CD8-positive, alpha-beta memory T cell (primary cell): ENCODE results near the gene LRRC8D. TPM values are rescaled to one million over a fixed set of nuclear protein-coding genes. Genes with fewer than 3 reads are reported as not detected.
A peak's percentile ranks its signal among the peaks of the same experiment; 100 is the strongest.

Source experiments
- CTCF ChIA-PET: fragments of 350-600 bp; sonication (Branson Sonifier 250); formaldehyde crosslinking; loops from one replicate; lab custom pipeline; 2021; ENCODE audit warnings: antibody characterized with exemption; lab: Charles Lee
- POLR2A ChIA-PET: fragments of 350-600 bp; sonication (Branson Sonifier 250); formaldehyde crosslinking; loops from one replicate; lab custom pipeline; 2021; ENCODE audit warnings: antibody characterized with exemption; lab: Charles Lee
- DNase-seq, 5 donors: peaks; one replicate each; pipeline versions ENCODE4 v3.0.0 to v3.0.0-alpha.2; 2020 to 2022; ENCODE audit warnings: mixed read lengths in 1 of 5
- H3K27ac ChIP-seq: one replicate; pipeline ENCODE4 v1.7.0; 2013; ENCODE audit warnings: low read depth, mild to moderate bottlenecking, low read length, moderate library complexity
- H3K27me3 ChIP-seq: 2 replicates; pipeline ENCODE4 v1.7.0; 2013; ENCODE audit warnings: low read length, mild to moderate bottlenecking; ENCODE audit not compliant: insufficient read depth, poor library complexity, severe bottlenecking
- H3K36me3 ChIP-seq: 2 replicates; pipeline ENCODE4 v1.7.0; 2013; ENCODE audit warnings: mild to moderate bottlenecking, low read length, moderate library complexity; ENCODE audit not compliant: insufficient read depth
- H3K4me1 ChIP-seq: 2 replicates; pipeline ENCODE4 v1.7.0; 2013; ENCODE audit warnings: mild to moderate bottlenecking, low read length, moderate library complexity; ENCODE audit not compliant: insufficient read depth
- H3K4me3 ChIP-seq: 2 replicates; pipeline ENCODE4 v1.7.0; 2013; ENCODE audit warnings: mild to moderate bottlenecking, low read length
- H3K9me3 ChIP-seq: 2 replicates; pipeline ENCODE4 v1.7.0; 2013; ENCODE audit warnings: mild to moderate bottlenecking, low read length
- H3K27ac Mint-ChIP-seq, 8 donors: one replicate each; pipeline ENCODE4 v1.8.0; 2020 to 2021; ENCODE audit warnings: mixed read lengths in 8 of 8, mild to moderate bottlenecking in 6 of 8, inconsistent platforms in 3 of 8, moderate library complexity in 3 of 8
- H3K27me3 Mint-ChIP-seq, 2 donors: one replicate each; pipeline ENCODE4 v1.8.0; 2020 to 2021; ENCODE audit warnings: mixed read lengths in 2 of 2, mild to moderate bottlenecking in 1 of 2, moderate library complexity in 1 of 2
- H3K36me3 Mint-ChIP-seq, 3 donors: one replicate each; pipeline ENCODE4 v1.8.0; 2020 to 2021; ENCODE audit warnings: mixed read lengths in 3 of 3, inconsistent platforms in 1 of 3, mild to moderate bottlenecking in 1 of 3
- H3K4me1 Mint-ChIP-seq, 3 donors: one replicate each; pipeline ENCODE4 v1.8.0; 2020 to 2021; ENCODE audit warnings: mixed read lengths in 3 of 3, inconsistent platforms in 1 of 3, mild to moderate bottlenecking in 1 of 3
- H3K4me3 Mint-ChIP-seq, 7 donors: one replicate each; pipeline ENCODE4 v1.8.0; 2020 to 2021; ENCODE audit warnings: mixed read lengths in 7 of 7, mild to moderate bottlenecking in 6 of 7, moderate library complexity in 4 of 7, inconsistent platforms in 2 of 7
- H3K9me3 Mint-ChIP-seq, 5 donors: one replicate each; pipeline ENCODE4 v1.8.0; 2020 to 2022; ENCODE audit warnings: mixed read lengths in 5 of 5, mild to moderate bottlenecking in 3 of 5, moderate library complexity in 2 of 5, inconsistent platforms in 1 of 5
- polyA plus RNA-seq: library from polyadenylated mRNA; unstranded; fragments of 300-500 nt; fragmentation: Illumina TruSeq; gene quantifications from one replicate; pipeline ENCODE4 v1.2.3, GENCODE V29; 2021
- total RNA-seq, 2 experiments: library from RNA; stranded (reverse); gene quantifications; one replicate each; pipeline ENCODE4 v1.2.3, GENCODE V29; 2021

LRRC8D gene
- total and polyA plus RNA-seq, 3 experiments from 2014 or later, result 39.0 to 56.3 (median 41.9) TPM

DNA sequence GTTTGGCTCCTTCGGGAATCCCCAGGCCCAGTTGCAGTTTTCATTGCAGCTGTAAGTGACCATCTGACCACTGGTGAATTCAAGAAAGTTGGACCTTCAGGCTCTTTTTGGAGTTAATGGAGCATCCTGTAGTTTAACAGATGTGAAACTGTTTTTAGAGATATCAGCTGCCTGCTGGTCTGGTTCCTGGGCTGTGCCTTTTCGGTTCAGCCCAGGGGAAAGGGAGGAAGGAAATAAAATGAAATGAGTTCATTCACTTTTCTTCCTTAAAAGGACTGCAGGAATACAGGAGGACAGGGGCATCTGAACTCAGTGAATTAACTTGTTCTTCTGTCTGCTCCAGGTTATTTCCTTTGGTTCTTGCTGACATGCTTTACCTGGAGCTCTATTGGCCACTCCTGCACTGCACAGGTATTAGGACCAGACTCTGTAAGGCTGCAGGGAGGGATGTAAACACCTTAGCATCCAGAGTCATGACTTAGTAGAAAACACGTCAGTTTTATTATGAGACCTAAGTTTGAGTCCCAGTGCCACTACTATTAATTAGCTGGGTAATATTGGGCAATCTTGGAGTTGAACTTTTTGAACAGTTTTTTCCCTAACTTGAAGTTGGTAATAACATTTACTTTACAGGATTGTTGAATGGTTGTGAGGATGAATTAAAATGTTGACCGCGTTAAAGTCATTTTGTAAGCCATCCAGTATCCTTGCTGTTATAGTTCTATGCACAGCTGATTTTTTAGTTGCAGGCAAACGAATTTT lies 83.6 kb downstream of the LRRC8D start:
- POLR2A ChIA-PET, result no interaction called here
- CTCF ChIA-PET, result no interaction called here
- peak overlapping the region; percentile 68 for H3K27ac ChIP-seq

DNA sequence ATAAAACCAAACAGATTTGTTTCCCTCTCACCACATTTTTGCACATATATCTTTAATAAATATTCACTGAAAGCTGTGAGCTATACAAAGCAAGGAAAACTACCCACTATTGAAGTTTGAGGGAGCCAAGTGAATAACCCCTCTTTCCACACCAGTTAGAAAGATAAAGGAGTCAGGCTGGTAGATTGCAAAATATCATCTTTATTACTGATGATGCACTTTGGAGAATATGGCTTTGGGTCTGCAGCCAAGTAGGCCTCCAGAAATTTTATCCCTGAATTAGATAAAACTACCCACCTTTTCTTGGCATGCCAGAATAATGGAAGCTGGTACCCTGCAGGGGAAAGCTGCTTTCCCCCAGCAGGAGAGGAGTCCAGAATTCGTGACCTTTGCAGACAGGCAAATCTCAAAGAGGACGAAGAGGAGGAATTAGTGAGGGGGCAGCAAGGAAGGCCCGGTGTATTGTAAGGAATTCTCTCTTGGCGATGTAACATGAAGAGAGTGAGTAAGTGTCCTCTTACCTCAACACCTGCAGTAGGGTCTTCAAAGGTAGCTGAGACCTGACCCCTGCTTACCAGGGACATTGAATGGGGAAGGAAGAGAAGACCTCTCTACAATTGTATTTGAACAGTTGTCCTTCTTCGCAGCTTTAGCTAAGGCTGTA lies 84.7 kb downstream of the LRRC8D start:
- Mint-ChIP-seq H3K36me3 (peaks cover 0 to 30% (median 4%) of the 10 kb centered on the region in 3 donors), H3K27me3 (no peaks in the 10 kb centered on the region)

More for the DNA sequence above, 83.6 kb downstream of the LRRC8D start:
- H3K9me3 Mint-ChIP-seq, result no peaks in the 10 kb centered on the region
- H3K9me3 ChIP-seq, result no peaks in the 10 kb centered on the region
- no peak overlapping the region for H3K4me3 Mint-ChIP-seq
- H3K27me3 ChIP-seq, result no peaks in the 10 kb centered on the region
- H3K4me3 ChIP-seq, result no peak overlapping the region
- H3K27me3 Mint-ChIP-seq, result no peaks in the 10 kb centered on the region
- peaks cover 0 to 29% (median 6%) of the 10 kb centered on the region in 3 donors for H3K36me3 Mint-ChIP-seq
- peaks cover 38 to 78% (median 68%) of the 10 kb centered on the region in 3 donors for H3K4me1 Mint-ChIP-seq
- H3K27ac Mint-ChIP-seq, result peak overlapping the region in 2 of 8 donors; percentile 37 to 84
- no peaks in the 10 kb centered on the region for H3K36me3 ChIP-seq
- H3K4me1 ChIP-seq, result peaks cover 8% of the 10 kb centered on the region
- no peak for DNase-seq

DNA sequence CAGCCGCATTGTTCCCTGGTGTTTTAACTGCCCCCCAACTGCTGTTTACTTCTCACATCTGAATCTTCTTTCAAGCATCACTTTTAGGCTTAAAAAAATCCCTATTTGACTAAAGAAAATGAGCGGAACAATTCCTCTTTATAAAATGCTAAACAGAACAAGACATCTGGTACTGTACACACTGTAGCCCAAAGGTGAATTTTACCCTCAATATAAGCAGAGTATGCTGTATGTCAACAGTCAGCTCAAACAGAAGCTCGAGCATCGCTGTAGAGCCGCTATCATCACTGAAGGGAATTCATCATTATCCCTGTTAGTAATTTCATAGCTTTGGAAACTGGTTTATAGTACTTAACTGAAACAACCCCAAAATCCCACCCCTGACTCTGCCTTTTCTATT lies 85.3 kb downstream of the LRRC8D start:
- Mint-ChIP-seq H3K4me3 (no peak overlapping the region), H3K27me3 (no peaks in the 10 kb centered on the region), H3K36me3 (peaks cover 0 to 32% (median 4%) of the 10 kb centered on the region in 3 donors), H3K4me1 (peaks cover 29 to 73% (median 65%) of the 10 kb centered on the region in 3 donors), H3K27ac (peak overlapping the region in 2 of 8 donors; percentile 21 to 66), H3K9me3 (no peaks in the 10 kb centered on the region)
- H3K36me3 ChIP-seq, result no peaks in the 10 kb centered on the region
- H3K4me3 ChIP-seq, result no peak overlapping the region
- CTCF ChIA-PET, result interaction anchor here (0.9 to 1.6 kb wide), 2 partner anchors 42 to 58 kb away, joined by 3 to 5 read pairs; no protein-coding TSS in a partner anchor
- H3K4me1 ChIP-seq, result peaks cover 8% of the 10 kb centered on the region
- H3K27me3 ChIP-seq, result no peaks in the 10 kb centered on the region
- POLR2A ChIA-PET, result no interaction called here
- no peaks in the 10 kb centered on the region for H3K9me3 ChIP-seq
- peak overlapping the region; percentile 49 for H3K27ac ChIP-seq
- no peak for DNase-seq

More for the DNA sequence above, 84.7 kb downstream of the LRRC8D start:
- no peak for DNase-seq
- no peaks in the 10 kb centered on the region for H3K9me3 Mint-ChIP-seq
- Histone ChIP-seq H3K9me3 (no peaks in the 10 kb centered on the region), H3K36me3 (no peaks in the 10 kb centered on the region), H3K27ac (peak overlapping the region; percentile 49), H3K27me3 (no peaks in the 10 kb centered on the region), H3K4me3 (no peak overlapping the region), H3K4me1 (peaks cover 8% of the 10 kb centered on the region)
- H3K27ac Mint-ChIP-seq, result peak overlapping the region in 3 of 8 donors; percentile 21 to 60 (median 49)
- H3K4me3 Mint-ChIP-seq, result no peak overlapping the region
- ChIA-PET POLR2A (no interaction called here), CTCF (interaction anchor here (1.6 kb wide), 1 partner anchor 42 kb away, joined by 5 read pairs; no protein-coding TSS in a partner anchor)
- peaks cover 29 to 71% (median 64%) of the 10 kb centered on the region in 3 donors for H3K4me1 Mint-ChIP-seq

DNA sequence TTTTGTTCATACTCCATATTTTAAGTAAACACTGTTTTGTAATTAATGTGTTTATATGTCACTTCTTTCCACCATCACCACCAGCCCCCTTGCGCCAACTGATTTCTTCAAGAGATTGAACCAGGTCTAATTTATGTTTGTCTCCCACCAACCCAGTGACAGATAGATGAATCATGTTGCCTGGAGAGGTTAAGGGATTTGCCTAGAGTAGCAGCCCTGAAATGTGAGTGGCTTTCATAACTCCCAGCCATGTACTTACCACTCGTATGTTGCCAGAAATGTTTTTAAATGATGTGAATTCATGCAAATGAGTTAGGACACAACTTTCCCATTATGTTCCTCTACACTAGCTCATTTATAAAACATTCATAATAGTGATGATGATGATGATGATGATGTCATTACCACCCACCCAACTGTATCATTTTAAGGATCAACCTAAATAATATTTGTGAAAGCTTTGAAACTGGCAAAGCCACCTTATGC lies 86.9 kb downstream of the LRRC8D start:
- CTCF ChIA-PET, result no interaction called here
- Mint-ChIP-seq H3K9me3 (no peaks in the 10 kb centered on the region), H3K4me3 (no peak overlapping the region), H3K27me3 (no peaks in the 10 kb centered on the region), H3K36me3 (peaks cover 5 to 29% (median 6%) of the 10 kb centered on the region in 3 donors), H3K27ac (peak overlapping the region in 5 of 8 donors; percentile 4 to 66 (median 11)), H3K4me1 (peaks cover 35 to 78% (median 66%) of the 10 kb centered on the region in 3 donors)
- Histone ChIP-seq H3K27ac (peak overlapping the region; percentile 14), H3K4me1 (peaks cover 8% of the 10 kb centered on the region), H3K27me3 (no peaks in the 10 kb centered on the region), H3K4me3 (no peak overlapping the region), H3K9me3 (no peaks in the 10 kb centered on the region), H3K36me3 (no peaks in the 10 kb centered on the region)
- no peak for DNase-seq
- POLR2A ChIA-PET, result no interaction called here

DNA sequence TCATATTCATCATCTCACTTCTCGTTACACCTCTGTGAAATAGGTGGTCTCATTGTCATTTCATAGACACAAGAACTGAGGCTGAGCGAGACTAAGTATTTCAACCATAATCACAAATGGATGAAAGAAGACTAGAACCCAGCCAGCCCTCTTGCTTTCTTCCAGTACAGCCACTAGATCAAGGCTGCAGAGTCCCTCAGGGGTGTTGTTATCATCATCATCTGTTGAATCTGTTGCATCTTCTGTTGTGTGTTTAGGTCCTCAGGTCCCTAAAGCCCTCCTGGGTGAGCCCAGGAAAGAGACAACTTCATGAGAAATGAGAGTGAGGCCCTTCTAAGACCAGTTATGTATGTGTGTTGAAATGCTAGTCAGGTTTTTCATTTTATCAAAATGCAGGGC lies 87.4 kb downstream of the LRRC8D start:
- POLR2A ChIA-PET, result no interaction called here
- Histone ChIP-seq H3K27ac (peak overlapping the region; percentile 14), H3K4me3 (no peak overlapping the region), H3K4me1 (peaks cover 8% of the 10 kb centered on the region), H3K27me3 (no peaks in the 10 kb centered on the region), H3K36me3 (no peaks in the 10 kb centered on the region), H3K9me3 (no peaks in the 10 kb centered on the region)
- no peak overlapping the region for H3K4me3 Mint-ChIP-seq
- peaks cover 39 to 78% (median 71%) of the 10 kb centered on the region in 3 donors for H3K4me1 Mint-ChIP-seq
- H3K27ac Mint-ChIP-seq, result peak overlapping the region in 3 of 8 donors; percentile 2 to 56 (median 35)
- CTCF ChIA-PET, result no interaction called here
- no peaks in the 10 kb centered on the region for H3K9me3 Mint-ChIP-seq
- peaks cover 5 to 29% (median 6%) of the 10 kb centered on the region in 3 donors for H3K36me3 Mint-ChIP-seq
- no peak for DNase-seq
- H3K27me3 Mint-ChIP-seq, result no peaks in the 10 kb centered on the region

DNA sequence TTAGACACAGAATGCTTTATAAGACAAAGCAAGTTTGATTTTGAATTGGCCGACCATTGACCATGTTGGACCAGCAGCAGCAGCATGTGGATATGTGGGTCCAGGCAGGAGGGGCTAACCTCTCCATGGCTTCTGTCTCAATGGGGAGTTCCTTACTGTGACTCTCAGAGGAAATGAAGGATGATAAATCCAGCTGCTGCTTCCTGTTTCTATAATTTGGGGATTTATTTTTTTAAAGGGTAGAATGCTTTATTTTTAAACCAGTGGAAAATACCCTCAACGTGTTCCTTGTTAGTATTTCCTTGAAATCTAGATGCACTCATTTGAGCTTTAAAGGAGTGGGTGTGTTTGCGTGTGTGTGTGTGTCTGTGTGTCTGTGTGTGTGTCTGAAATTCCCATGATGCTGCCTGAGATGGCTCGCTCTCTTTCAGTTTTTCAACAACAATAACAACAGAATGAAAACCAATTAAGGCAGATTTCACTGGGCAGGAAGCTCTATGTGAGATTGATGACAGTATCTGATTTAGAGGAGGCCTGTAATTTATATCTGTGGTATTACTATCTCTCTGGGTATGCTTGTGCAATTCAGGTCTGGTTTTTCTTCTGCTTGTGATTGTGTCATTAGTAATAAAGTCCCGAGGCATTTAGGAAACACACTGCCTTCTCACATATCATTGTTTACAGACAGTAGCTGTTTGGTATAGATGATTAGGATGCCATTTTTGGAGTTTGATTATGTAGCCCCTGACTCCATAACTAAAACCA lies 88.0 kb downstream of the LRRC8D start:
- ChIA-PET CTCF (interaction anchor here (0.7 kb wide), 1 partner anchor 66 kb away, joined by 3 read pairs; no protein-coding TSS in a partner anchor), POLR2A (no interaction called here)
- H3K4me3 Mint-ChIP-seq, result no peak overlapping the region
- H3K27me3 Mint-ChIP-seq, result no peaks in the 10 kb centered on the region
- H3K4me1 Mint-ChIP-seq, result peaks cover 39 to 76% (median 76%) of the 10 kb centered on the region in 3 donors
- H3K9me3 Mint-ChIP-seq, result no peaks in the 10 kb centered on the region
- Histone ChIP-seq H3K4me3 (no peak overlapping the region), H3K9me3 (no peaks in the 10 kb centered on the region), H3K4me1 (peaks cover 6% of the 10 kb centered on the region), H3K27ac (no peak overlapping the region), H3K36me3 (no peaks in the 10 kb centered on the region), H3K27me3 (no peaks in the 10 kb centered on the region)
- H3K27ac Mint-ChIP-seq, result peak overlapping the region in 4 of 8 donors; percentile 2 to 48 (median 28)
- no peak for DNase-seq
- peaks cover 5 to 31% (median 8%) of the 10 kb centered on the region in 3 donors for H3K36me3 Mint-ChIP-seq

DNA sequence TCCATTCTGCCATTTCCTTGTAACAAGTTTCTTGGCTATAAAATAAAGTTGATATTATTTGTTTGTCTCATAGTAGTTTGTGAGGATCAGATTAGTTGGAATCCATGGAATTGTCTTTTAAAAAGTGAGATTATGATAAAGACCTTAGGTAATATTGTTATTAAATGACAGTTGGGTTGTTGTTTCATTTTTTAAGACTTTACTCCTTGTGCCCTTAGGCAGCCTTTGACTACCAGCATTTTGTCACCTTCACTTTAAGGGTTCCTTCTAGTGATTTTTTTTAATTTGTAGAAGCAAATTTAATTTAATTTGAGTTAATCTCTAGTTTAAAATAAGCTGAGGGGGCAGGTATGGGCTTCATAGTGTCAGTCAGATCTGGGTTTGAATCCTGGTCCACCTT lies 89.4 kb downstream of the LRRC8D start:
- Mint-ChIP-seq H3K9me3 (no peaks in the 10 kb centered on the region), H3K4me1 (peaks cover 39 to 67% (median 62%) of the 10 kb centered on the region in 3 donors)
- POLR2A ChIA-PET, result interaction anchor here (0.6 kb wide), 1 partner anchor 215 kb away, joined by 3 read pairs; no protein-coding TSS in a partner anchor

More for the DNA sequence above, 89.4 kb downstream of the LRRC8D start:
- Histone ChIP-seq H3K27ac (no peak overlapping the region), H3K4me3 (no peak overlapping the region), H3K9me3 (no peaks in the 10 kb centered on the region), H3K36me3 (no peaks in the 10 kb centered on the region), H3K27me3 (no peaks in the 10 kb centered on the region), H3K4me1 (peaks cover 4% of the 10 kb centered on the region)
- CTCF ChIA-PET, result no interaction called here
- Mint-ChIP-seq H3K4me3 (no peak overlapping the region), H3K27ac (no peak overlapping the region), H3K36me3 (peaks cover 5 to 30% (median 8%) of the 10 kb centered on the region in 3 donors), H3K27me3 (no peaks in the 10 kb centered on the region)
- DNase-seq, result no peak
